K562 (cell line): ENCODE measurements around the gene TCP10L. TPM values are rescaled to one million over a fixed set of nuclear protein-coding genes. Genes with fewer than 3 reads are reported as not detected.
A peak's percentile ranks its signal among the peaks of the same experiment; 100 is the strongest.

ENCODE experiments used
- ATAC-seq: fragments of 200-7000 bp; cut with Tn5 transposase; 3 replicates; pipeline ENCODE4 v1.9.1; 2020; ENCODE audit warnings: moderate library complexity
- BruUV-seq: library from RNA; stranded (reverse); fragments of 400-500 nt; replicated peaks from 2 replicates; lab custom pipeline; 2021; lab: Mats Ljungman, UMichigan
- CTCF ChIA-PET: fragments of 300-600 bp; formaldehyde crosslinking; extraction: SDS; loops from one replicate; lab custom pipeline; 2021; ENCODE audit warnings: low intra/inter-chr PET ratio; lab: Yijun Ruan, JAX
- POLR2A ChIA-PET: fragments of 300-600, 350-650 bp; sonication (Branson Sonifier 250); formaldehyde crosslinking; extraction: SDS; loops from one replicate; lab custom pipeline; 2021; ENCODE audit warnings: antibody characterized with exemption, inconsistent platforms; lab: Yijun Ruan, JAX
- DNase-seq, 4 experiments: peaks; one replicate each; pipeline versions ENCODE4 v3.0.0 to v3.0.0-alpha.2; 2011 to 2018; ENCODE audit warnings: low spot score in 3 of 4, mixed read lengths in 3 of 4; ENCODE audit errors: extremely low read depth in 1 of 4
- FAIRE-seq: peaks from 2 replicates; lab custom pipeline; 2011; peaks lifted over from hg19 to GRCh38; lab: Jason Lieb, UNC
- H2AFZ ChIP-seq: 2 replicates; pipeline ENCODE4 v1.6.0; 2011; ENCODE audit warnings: low read depth, low read length, control low read depth, inconsistent platforms
- H3K27ac ChIP-seq: fragments of 200-600 bp; 3 replicates; pipeline ENCODE4 v1.8.0; 2011; ENCODE audit warnings: low read depth, mild to moderate bottlenecking, control low read depth, inconsistent platforms, low read length, moderate library complexity, mixed read lengths; ENCODE audit errors: extremely low read depth
- H3K27me3 ChIP-seq, 2 experiments: fragments of 300-600 bp in 1 of 2; 2 replicates in 1 of 2; 3 replicates in 1 of 2; pipeline versions ENCODE4 v1.6.0 to v1.8.0; 2011; ENCODE audit warnings: inconsistent platforms in 2 of 2, low read length in 2 of 2, mild to moderate bottlenecking in 1 of 2, mixed read lengths in 1 of 2, moderate library complexity in 1 of 2; ENCODE audit not compliant: control insufficient read depth in 2 of 2, insufficient read depth in 2 of 2
- H3K36me3 ChIP-seq: fragments of 300-600 bp; 3 replicates; pipeline ENCODE4 v1.8.0; 2011; ENCODE audit warnings: mild to moderate bottlenecking, low read length, inconsistent platforms; ENCODE audit not compliant: control insufficient read depth, insufficient read depth
- H3K4me1 ChIP-seq, 2 experiments: fragments of 200-600 bp in 1 of 2; replicated peaks in 1 of 2; 2 replicates in 1 of 2; 3 replicates in 1 of 2; pipeline versions ENCODE4 v1.5.1 to v1.8.0; 2011; ENCODE audit warnings: inconsistent platforms in 2 of 2, low read length in 2 of 2, mild to moderate bottlenecking in 1 of 2, mixed read lengths in 1 of 2, moderate library complexity in 1 of 2; ENCODE audit not compliant: control insufficient read depth in 2 of 2, insufficient read depth in 2 of 2
- H3K4me2 ChIP-seq: 2 replicates; pipeline ENCODE4 v1.6.1; 2011; ENCODE audit warnings: low read length, control low read depth, inconsistent platforms, mixed read lengths; ENCODE audit not compliant: insufficient read depth
- H3K4me3 ChIP-seq: fragments of 200-600 bp; sonication (generic), shearing (Covaris generic); 2 replicates; pipeline ENCODE4 v1.5.1; 2016; ENCODE audit warnings: control low read depth, inconsistent platforms
- H3K79me2 ChIP-seq: fragments of 200-600 bp; 3 replicates; pipeline ENCODE4 v1.8.0; 2011; ENCODE audit warnings: low read length, inconsistent platforms; ENCODE audit not compliant: control insufficient read depth, insufficient read depth
- H3K9ac ChIP-seq, 2 experiments: 2 replicates each; pipeline versions ENCODE4 v1.6.0 to v1.6.1; 2011; ENCODE audit warnings: low read depth in 2 of 2, low read length in 2 of 2, control low read depth in 1 of 2, inconsistent platforms in 1 of 2, mild to moderate bottlenecking in 1 of 2, mixed read lengths in 1 of 2; ENCODE audit not compliant: insufficient read depth in 1 of 2
- H3K9me1 ChIP-seq: one replicate; pipeline ENCODE4 v1.6.0; 2011; ENCODE audit warnings: inconsistent platforms, mild to moderate bottlenecking, low read length, moderate library complexity; ENCODE audit not compliant: control insufficient read depth, insufficient read depth
- H3K9me3 ChIP-seq: replicated peaks from 2 replicates; pipeline ENCODE4 v1.5.1; 2011; ENCODE audit warnings: low read depth, low read length, inconsistent platforms; ENCODE audit not compliant: control insufficient read depth, insufficient read depth
- H4K20me1 ChIP-seq: replicated peaks from 2 replicates; pipeline ENCODE4 v1.6.1; 2011; ENCODE audit warnings: low read length, inconsistent platforms, mixed read lengths; ENCODE audit not compliant: control insufficient read depth, insufficient read depth
- ATF1 ChIP-seq, 2 experiments: fragments of 450-650 bp in 1 of 2; IDR thresholded peaks; 2 replicates each; pipeline ENCODE4 v1.6.1; 2016; ENCODE audit warnings: missing compliant biosample characterization in 1 of 2, missing genetic modification characterization in 1 of 2
- BRD9 ChIP-seq: fragments of 450-650 bp; IDR thresholded peaks from 2 replicates; pipeline ENCODE4 v1.6.1; 2018; ENCODE audit warnings: low read depth; ENCODE audit not compliant: partially characterized antibody
- CBFB ChIP-seq: sonication (generic); formaldehyde crosslinking; IDR thresholded peaks from 2 replicates; pipeline ENCODE4 v1.4.0; 2020; ENCODE audit warnings: mild to moderate bottlenecking, missing genetic modification reagents
- CCAR2 ChIP-seq: fragments of 200-400 bp; formaldehyde crosslinking; IDR thresholded peaks from 2 replicates; pipeline ENCODE4 v1.6.1; 2017; ENCODE audit warnings: mild to moderate bottlenecking, low read depth, low read length
- CREB1 ChIP-seq, 2 experiments: sonication (generic) in 1 of 2; formaldehyde crosslinking in 1 of 2; IDR thresholded peaks; 2 replicates each; pipeline versions ENCODE4 v1.6.1 to v1.8.0; 2012 to 2022; ENCODE audit warnings: inconsistent platforms in 1 of 2, mild to moderate bottlenecking in 1 of 2, missing genetic modification reagents in 1 of 2, moderate library complexity in 1 of 2
- CREM ChIP-seq: IDR thresholded peaks from 2 replicates; pipeline ENCODE4 v1.6.1; 2014; ENCODE audit warnings: antibody characterized with exemption, low read depth
- NCOA2 ChIP-seq, 2 experiments: fragments of 450-650 bp; IDR thresholded peaks; 2 replicates each; pipeline ENCODE4 v1.6.1; 2018; ENCODE audit warnings: mild to moderate bottlenecking in 2 of 2, moderate library complexity in 1 of 2; ENCODE audit not compliant: partially characterized antibody in 2 of 2
- NRF1 ChIP-seq, 2 experiments: fragments of 450-650 bp; IDR thresholded peaks in 1 of 2; conservative IDR thresholded peaks in 1 of 2; 2 replicates each; pipeline ENCODE4 v1.6.1; 2014; ENCODE audit warnings: mild to moderate bottlenecking in 2 of 2
- ZFP30 ChIP-seq: fragments of 250-450 bp; sonication (Bioruptor Pico); IDR thresholded peaks from 2 replicates; pipeline ENCODE4 v1.8.0; 2022; ENCODE audit warnings: moderate library complexity, mild to moderate bottlenecking, inconsistent platforms, borderline replicate concordance
- ZNF699 ChIP-seq: fragments of 250-450 bp; sonication (Bioruptor Pico); IDR thresholded peaks from 2 replicates; pipeline ENCODE4 v1.8.0; 2021; ENCODE audit warnings: mild to moderate bottlenecking, moderate library complexity; ENCODE audit not compliant: insufficient replicate concordance
- WGBS: fragments of 100-300 bp; shearing (Covaris generic); methylation state at CpG from one replicate; pipeline ENCODE4 v1.1.6; 2016; ENCODE audit warnings: low coverage, mixed read lengths; ENCODE audit not compliant: insufficient coverage; ENCODE audit errors: missing lambda C conversion rate; 5-methylcytosine and 5-hydroxymethylcytosine counted together
- in situ Hi-C: fragments of 300-500 bp; cut with MboI; formaldehyde crosslinking; loops from 4 replicates; pipeline ENCODE4 v1.15.0; 2018; ENCODE audit warnings: inconsistent platforms, mixed read lengths
- intact Hi-C: fragments of 100-400 bp; cut with micrococcal nuclease; formaldehyde crosslinking; loops from 2 replicates; pipeline ENCODE4 v1.14.2; 2022
- polyA plus RNA-seq, 8 experiments: library from polyadenylated mRNA; depleted of rRNA in 4 of 8; stranded (reverse) in 5 of 8; unstranded in 3 of 8; fragments of >200 nt; fragmentation: Nextera tagmentation in 2 of 8; fragmentation: Illumina TruSeq in 1 of 8; extraction: Ambion mirVana in 2 of 8; extraction: Trizol in 1 of 8; gene quantifications; 2 replicates each; pipeline versions ENCODE4 v1.2.1 to v1.2.3, GENCODE V29; 2011 to 2014; ENCODE audit warnings: inconsistent platforms in 1 of 8, missing spikeins in 1 of 8
- total RNA-seq, 7 experiments: library from RNA; depleted of rRNA in 6 of 7; stranded (reverse); fragments of >200 nt in 6 of 7; fragmentation: Illumina TruSeq in 2 of 7; extraction: Trizol in 2 of 7; gene quantifications; 2 replicates each; pipeline versions ENCODE4 v1.2.1 to v1.2.3, GENCODE V29; 2011 to 2021; ENCODE audit warnings: low replicate concordance in 1 of 7
- TF ChIP-seq, protein P1 (sequence below), 3 experiments: IDR thresholded peaks in 2 of 3; conservative IDR thresholded peaks in 1 of 3; 2 replicates each; pipeline ENCODE4 v1.5.1; 2011 to 2012; ENCODE audit warnings: low read length in 3 of 3, mild to moderate bottlenecking in 3 of 3, control low read depth in 2 of 3, improper control_type of control experiment in 1 of 3, inconsistent platforms in 1 of 3, low read depth in 1 of 3, mixed read lengths in 1 of 3, moderate library complexity in 1 of 3; ENCODE audit not compliant: insufficient read depth in 2 of 3
- TF ChIP-seq, protein P2 (sequence below): fragments of 450-650 bp; formaldehyde crosslinking; IDR thresholded peaks from 2 replicates; pipeline ENCODE4 v1.4.0; 2020; ENCODE audit warnings: mild to moderate bottlenecking, moderate library complexity
- TF ChIP-seq, protein P3 (sequence below), 2 experiments: fragments of 450-650 bp in 1 of 2; sonication (generic) in 1 of 2; formaldehyde crosslinking in 1 of 2; IDR thresholded peaks in 1 of 2; conservative IDR thresholded peaks in 1 of 2; 2 replicates each; pipeline versions ENCODE4 v1.6.1 to v1.8.1; 2016 to 2023; ENCODE audit warnings: mild to moderate bottlenecking in 2 of 2, moderate library complexity in 2 of 2, inconsistent platforms in 1 of 2, missing genetic modification reagents in 1 of 2

Gene TCP10L
- total and polyA plus RNA-seq, 9 of the 15 experiments (the other 6 are each of a cell fraction or from before 2014, with no cell fraction given), result 0.34 to 0.91 (median 0.56) TPM; not detected in 2

DNA sequence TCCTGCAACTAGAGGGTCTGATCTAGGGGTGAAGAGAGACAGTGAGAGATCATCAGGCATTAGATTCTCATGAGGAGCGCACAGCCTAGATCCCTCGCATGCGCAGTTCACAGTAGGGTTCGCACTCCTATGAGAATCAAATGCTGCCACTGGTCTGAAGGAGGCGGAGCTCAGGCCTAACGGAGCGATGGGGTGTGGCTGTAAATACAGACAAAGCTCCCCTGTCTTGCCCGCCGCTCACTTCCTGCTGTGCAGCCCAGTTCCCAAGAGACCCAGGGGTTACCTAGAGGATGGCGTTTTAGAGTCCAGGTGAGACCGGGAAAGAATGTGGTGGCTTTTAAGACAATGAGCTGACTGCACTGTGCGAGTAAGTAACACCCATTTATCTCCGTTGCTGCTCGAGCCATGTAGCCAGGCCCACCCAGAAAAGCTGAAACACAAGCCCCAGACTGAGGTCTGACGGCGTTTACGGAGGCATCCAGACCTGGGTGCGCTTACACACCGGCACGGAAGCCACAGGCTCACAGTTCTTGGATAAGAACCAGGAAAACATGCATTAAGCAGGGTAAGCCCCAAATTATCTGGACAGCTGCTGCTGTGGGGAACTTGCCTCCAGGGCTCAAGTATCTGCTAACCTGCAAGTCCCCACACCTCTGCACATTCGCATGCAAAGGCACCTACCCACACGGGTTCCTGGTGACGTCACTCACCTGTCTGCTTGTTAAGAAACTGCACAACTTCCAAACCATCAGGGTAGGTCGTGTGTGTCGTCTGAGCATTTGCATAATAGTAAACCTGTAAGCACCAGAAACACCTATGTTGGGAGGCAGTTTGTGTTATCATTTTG lies 12.5 kb downstream of the TCP10L start:
- Histone ChIP-seq H3K27me3 (peaks cover 29 to 39% of the 10 kb centered on the region in 2 experiments), H3K27ac (no peak overlapping the region), H3K9ac (peak overlapping the region in 1 of 2 experiments; percentile 79; a peak in 2 of 4 replicates), H3K4me2 (peak overlapping the region; percentile 77), H3K4me1 (peaks cover 13 to 18% of the 10 kb centered on the region in 2 experiments; a peak in 4 of 5 replicates), H3K36me3 (no peaks in the 10 kb centered on the region), H3K79me2 (no peaks in the 10 kb centered on the region), H3K4me3 (no peak overlapping the region), H2AFZ (peak overlapping the region; percentile 96), H3K9me3 (no peaks in the 10 kb centered on the region), H4K20me1 (no peaks in the 10 kb centered on the region), H3K9me1 (no peaks in the 10 kb centered on the region)
- no TSS peak for BruUV-seq
- ChIA-PET POLR2A (interaction anchor here (0.6 to 1.0 kb wide), 3 partner anchors 16 to 609 kb away, joined by 3 read pairs; no protein-coding TSS in a partner anchor), CTCF (no interaction called here)
- peak; percentile 69 for ATAC-seq
- DNase-seq, result peak in 3 of 4 experiments; percentile 41 to 76 (median 42)
- peak; percentile 86 for FAIRE-seq
- intact Hi-C loops, result no loop called here
- in situ Hi-C loops, result loop anchor here (5.0 kb wide), 1 partner anchor 165 kb away; no protein-coding TSS in a partner anchor
- WGBS, result 22% methylated on average over 25 of the region's 25 CpGs
- TF ChIP-seq ZNF699, result no peak
- no peak for TF ChIP-seq CBFB (CRISPR knock-in tag)
- TF ChIP-seq ZFP30, result no peak
- TF ChIP-seq ATF1 (CRISPR knock-in tag; IDR thresholded peaks at IDR 0.05), result peak; percentile 43
- peak; percentile 52; the same call in 1 of the 2 replicates for TF ChIP-seq ATF1 (tag; IDR thresholded peaks at IDR 0.05)
- TF ChIP-seq, protein P1, sequence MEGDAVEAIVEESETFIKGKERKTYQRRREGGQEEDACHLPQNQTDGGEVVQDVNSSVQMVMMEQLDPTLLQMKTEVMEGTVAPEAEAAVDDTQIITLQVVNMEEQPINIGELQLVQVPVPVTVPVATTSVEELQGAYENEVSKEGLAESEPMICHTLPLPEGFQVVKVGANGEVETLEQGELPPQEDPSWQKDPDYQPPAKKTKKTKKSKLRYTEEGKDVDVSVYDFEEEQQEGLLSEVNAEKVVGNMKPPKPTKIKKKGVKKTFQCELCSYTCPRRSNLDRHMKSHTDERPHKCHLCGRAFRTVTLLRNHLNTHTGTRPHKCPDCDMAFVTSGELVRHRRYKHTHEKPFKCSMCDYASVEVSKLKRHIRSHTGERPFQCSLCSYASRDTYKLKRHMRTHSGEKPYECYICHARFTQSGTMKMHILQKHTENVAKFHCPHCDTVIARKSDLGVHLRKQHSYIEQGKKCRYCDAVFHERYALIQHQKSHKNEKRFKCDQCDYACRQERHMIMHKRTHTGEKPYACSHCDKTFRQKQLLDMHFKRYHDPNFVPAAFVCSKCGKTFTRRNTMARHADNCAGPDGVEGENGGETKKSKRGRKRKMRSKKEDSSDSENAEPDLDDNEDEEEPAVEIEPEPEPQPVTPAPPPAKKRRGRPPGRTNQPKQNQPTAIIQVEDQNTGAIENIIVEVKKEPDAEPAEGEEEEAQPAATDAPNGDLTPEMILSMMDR (IDR thresholded peaks at IDR 0.05 in 2 of 3, conservative IDR thresholded peaks at IDR 0.05 in 1 of 3; ENCODE audit: insufficient read depth in 2 of 3, low read depth in 1 of 3, low read length in 3 of 3), result no peak
- TF ChIP-seq, protein P2, sequence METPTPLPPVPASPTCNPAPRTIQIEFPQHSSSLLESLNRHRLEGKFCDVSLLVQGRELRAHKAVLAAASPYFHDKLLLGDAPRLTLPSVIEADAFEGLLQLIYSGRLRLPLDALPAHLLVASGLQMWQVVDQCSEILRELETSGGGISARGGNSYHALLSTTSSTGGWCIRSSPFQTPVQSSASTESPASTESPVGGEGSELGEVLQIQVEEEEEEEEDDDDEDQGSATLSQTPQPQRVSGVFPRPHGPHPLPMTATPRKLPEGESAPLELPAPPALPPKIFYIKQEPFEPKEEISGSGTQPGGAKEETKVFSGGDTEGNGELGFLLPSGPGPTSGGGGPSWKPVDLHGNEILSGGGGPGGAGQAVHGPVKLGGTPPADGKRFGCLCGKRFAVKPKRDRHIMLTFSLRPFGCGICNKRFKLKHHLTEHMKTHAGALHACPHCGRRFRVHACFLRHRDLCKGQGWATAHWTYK (CRISPR knock-in tag), result no peak
- TF ChIP-seq, protein P3, sequence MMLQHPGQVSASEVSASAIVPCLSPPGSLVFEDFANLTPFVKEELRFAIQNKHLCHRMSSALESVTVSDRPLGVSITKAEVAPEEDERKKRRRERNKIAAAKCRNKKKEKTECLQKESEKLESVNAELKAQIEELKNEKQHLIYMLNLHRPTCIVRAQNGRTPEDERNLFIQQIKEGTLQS (IDR thresholded peaks at IDR 0.05), result peak; percentile 64
- TF ChIP-seq, protein P3 (CRISPR knock-in tag; conservative IDR thresholded peaks at IDR 0.05), result no peak
- TF ChIP-seq BRD9, result no peak
- no peak for TF ChIP-seq CREB1 (IDR thresholded peaks at IDR 0.05)
- peak; percentile 33; the same call in 1 of the 2 replicates for TF ChIP-seq CREB1 (CRISPR knock-in tag; IDR thresholded peaks at IDR 0.05)
- peak; percentile 90 to 92 for TF ChIP-seq NRF1 (conservative IDR thresholded peaks at IDR 0.05 in 1 of 2, IDR thresholded peaks at IDR 0.05 in 1 of 2)
- TF ChIP-seq CCAR2, result no peak
- TF ChIP-seq CREM, result peak; percentile 65
- no peak for TF ChIP-seq NCOA2 (IDR thresholded peaks at IDR 0.05; ENCODE audit: partially characterized antibody in 2 of 2)
